Measurements from ENCODE around the gene FSTL4.

DNA sequence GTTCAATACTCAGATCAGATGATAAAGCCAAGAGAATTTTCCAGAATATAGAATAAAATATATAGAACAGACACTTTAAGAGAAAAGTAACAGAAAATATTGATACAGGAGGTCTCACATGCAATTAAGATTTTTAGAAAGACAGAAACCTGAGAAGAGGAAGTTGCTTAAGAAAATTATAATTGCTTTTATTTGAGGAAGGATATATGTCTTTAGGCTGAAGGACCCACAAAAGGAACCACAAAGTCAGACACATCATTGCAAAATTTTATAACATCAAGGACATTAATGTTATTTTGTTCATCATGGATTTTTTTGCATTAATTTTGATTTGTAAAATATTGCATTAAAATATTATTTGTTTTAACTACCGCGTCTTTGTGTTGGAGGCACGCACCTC is 141.5 kb downstream of the FSTL4 start:
- TF ChIP-seq CTCF (optimal IDR thresholded peaks at IDR 0.05 in 1 of 3, IDR thresholded peaks at IDR 0.05 in 1 of 3, conservative IDR thresholded peaks at IDR 0.05 in 1 of 3; ENCODE audit: extremely low read depth in 1 of 3, insufficient read depth in 2 of 3, low read length in 3 of 3) (no peak), EZH2 (IDR thresholded peaks at IDR 0.05; ENCODE audit: low read length) (no peak)

Measured in keratinocyte (primary cell).